Kidney capillary endothelial cell (primary cell): ENCODE results near the gene TSEN15.

Experiments used
- DNase-seq: peaks from one replicate; pipeline ENCODE4 v3.0.0-alpha.2; 2018; ENCODE audit warnings: low spot score

Gene TSEN15

DNA sequence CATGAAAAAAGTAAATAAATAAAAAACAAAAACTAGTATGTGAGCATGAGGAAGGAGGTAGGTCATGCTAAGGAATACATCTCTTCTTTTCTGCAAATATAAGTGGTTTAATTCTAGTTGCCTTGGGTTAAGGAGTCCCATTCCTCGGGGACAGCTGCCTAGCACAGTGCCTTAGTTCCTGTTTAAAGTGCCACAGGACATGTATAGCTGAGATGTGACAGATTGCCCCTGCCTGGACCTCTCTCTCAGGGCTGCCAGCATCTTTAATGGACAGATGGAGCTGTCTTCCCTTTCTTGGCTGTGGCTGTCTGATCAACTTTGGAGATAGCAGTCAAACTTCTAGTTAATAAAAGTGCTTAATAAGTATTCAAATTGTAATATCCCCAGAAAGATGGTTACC is 50.0 kb downstream of the TSEN15 start:
- DNase-seq: no peak

DNA sequence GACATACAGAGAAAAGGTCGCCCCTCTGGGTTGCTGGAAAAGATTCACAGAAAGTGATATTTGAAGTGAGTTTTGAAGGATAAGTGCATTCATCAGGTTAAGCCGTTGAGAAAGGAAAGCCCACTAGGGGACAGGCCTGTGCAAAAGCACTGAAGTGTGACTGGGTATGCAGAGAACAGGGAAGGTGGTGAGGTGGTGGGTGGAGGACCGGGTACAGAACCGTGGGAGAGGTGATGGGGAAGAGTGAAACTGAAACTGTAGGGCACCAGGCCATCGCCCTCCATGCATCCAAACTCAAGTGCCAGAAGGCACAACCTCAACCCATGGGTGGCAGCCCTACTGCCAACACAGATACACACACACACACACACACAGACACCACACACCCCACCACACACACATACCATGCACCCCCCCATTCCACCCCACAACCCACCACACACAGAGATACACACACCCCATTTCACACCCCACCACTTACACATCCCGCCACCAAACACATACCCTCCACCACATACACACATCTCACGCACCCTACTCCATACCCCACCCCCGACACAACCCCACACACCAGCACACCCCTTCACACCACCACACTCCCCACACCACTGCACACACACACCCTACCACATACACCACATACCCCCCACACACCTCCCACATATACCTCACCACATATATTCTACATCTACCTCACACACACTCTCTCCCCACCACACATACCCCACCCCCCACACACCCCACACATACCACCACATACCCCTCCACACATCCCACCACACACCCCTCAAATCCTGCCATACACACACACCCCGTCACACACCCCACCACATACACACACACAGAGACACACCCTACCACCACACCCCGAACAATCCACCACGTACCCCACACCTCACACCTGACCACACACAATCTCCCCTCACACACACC is 59.0 kb downstream of the TSEN15 start:
- no peak for DNase-seq

DNA sequence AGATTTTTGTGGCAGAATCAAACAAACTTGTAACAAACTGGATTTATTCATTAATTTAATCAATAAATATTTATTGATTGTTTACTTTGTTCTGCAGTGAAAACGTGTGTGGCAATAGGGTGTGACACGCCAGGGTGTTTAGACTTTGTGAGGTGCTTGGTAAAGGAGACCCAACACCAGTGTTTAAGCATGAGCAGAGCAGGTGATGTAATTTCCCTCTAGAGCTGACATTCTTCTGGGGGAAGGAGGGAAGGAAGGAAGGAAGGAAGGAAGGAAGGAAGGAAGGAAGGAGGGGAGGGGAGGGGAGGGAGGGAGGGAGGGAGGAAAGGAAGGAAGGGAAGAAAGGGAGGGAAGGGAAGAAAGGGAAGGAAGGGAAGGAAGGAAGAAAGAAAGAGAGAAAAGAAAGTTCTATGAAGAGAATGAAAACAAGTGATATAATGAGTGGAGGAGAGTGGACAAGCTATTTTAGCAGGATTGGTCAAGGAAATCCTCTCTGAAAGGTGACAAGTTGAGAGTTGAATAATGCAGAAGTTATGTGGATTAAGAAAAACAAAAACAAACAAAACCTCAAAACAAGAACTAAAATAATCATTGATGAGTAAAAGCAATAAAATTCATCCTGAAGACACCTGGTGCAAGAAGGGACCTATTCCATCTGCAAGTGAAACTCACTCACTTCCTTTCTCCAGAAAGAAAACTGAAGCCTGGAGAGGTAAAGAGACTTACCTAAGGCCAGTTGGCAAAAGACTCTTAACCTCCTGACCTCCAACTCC is 60.8 kb downstream of the TSEN15 start:
- no peak for DNase-seq

DNA sequence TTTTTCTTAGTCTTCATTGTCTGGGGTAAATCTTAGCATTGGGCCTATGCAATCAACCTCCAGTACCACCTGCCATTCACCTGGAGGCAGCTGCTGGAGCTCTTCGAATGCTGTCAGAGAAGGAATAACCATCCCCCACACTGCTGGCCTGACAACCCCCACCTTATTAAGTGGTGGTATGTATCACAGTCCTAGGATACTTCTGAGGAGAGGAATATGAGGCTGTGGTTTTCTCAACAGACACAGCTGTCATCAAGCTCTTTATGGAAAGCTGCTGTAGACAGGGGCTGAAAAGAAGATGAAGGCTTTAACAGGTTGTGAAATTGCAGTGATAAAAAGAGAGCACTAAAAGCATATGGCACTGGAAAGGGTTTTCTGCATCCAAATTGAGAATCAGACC is 61.7 kb downstream of the TSEN15 start:
- no peak for DNase-seq

DNA sequence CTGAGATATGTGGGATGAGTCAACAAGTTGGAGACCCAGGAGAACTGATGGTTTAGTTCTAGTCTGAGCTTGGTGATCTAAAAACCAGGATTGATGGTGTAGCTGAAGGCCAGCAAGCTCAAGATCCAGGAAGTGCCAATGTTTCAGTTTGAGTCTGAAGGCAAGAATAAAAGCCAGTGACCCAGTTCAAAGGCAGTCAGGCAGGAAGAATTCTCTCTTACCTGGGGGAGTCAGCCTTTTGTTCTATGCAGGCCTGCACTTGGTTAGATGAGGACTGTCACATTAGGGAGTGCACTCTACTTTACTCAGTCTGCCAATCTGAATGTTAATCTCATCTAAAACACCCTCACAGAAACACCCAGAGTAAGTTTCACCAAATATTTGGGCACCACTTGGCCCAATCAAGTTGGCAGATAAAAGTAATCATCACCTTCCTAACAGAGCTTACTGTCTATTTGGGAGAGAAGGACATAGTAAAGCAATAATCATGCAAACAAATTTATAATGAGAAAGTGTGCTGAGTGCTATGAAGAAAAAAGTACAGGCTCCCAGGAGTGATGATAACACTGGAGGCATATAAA is 63.4 kb downstream of the TSEN15 start:
- no peak for DNase-seq

DNA sequence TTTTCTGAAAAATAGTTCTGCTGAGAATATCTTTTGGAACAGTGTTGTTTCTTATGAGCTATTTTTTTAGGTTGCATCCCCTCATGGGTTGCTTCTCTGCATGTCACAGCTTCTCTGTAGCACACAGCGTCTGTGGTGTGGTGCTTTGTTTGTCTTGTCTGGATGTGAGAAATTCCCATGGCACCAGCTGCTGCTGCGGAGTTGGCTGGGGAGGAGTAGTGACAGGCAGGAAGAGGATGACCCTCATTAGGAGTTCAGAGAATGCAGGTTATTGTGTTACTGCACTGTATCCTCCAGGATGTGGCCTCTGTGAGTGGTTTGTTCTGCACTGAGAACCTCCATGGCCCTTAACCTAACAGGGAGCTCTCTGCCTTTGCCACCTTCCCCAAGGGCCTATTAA is 64.8 kb downstream of the TSEN15 start:
- no peak for DNase-seq

DNA sequence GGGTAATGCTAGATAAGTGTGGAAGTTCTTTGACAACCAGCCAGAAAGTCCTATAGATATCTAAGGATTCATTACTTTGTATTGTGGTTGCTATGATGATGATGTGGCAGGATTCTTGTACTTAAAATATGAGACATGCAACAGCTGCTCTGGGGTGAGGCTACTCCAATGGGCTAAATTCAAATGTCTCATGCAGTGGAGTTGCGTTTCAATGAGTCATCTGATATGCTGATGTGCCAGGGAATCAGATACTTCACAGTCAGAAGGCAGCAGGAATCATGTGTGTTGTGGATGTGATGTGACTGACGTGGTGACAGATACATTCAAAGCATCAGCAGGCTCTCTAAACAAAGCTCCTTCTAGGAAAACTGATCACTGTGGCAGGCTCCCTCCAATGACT is 66.5 kb downstream of the TSEN15 start:
- DNase-seq: peak; percentile 16
